Common myeloid progenitor, CD34-positive (primary cell): ENCODE results near the gene SLC13A5.
"Not testable (repeated sequence)": the region's sequence is repeated elsewhere in the genome, so short reads cannot be mapped to it uniquely, and the experiment has no call there.

Experiments
- CTCF ChIA-PET: fragments of 350-600 bp; sonication (Branson Sonifier 250); formaldehyde crosslinking; loops from one replicate; lab custom pipeline; 2021; ENCODE audit warnings: antibody characterized with exemption; lab: Charles Lee
- POLR2A ChIA-PET: fragments of 350-600 bp; sonication (Branson Sonifier 250); formaldehyde crosslinking; loops from one replicate; lab custom pipeline; 2021; ENCODE audit warnings: antibody characterized with exemption; lab: Charles Lee
- DNase-seq, 3 donors: peaks; one replicate each; pipeline versions ENCODE4 v3.0.0 to v3.0.0-alpha.2; 2013
- H3K27ac ChIP-seq, 2 experiments: 1 replicate in 1 of 2; 2 replicates in 1 of 2; pipeline ENCODE4 v1.7.0; 2013; ENCODE audit warnings: inconsistent platforms in 2 of 2, low read length in 2 of 2, mild to moderate bottlenecking in 2 of 2, low read depth in 1 of 2, moderate library complexity in 1 of 2; ENCODE audit not compliant: severe bottlenecking in 2 of 2, insufficient read depth in 1 of 2, poor library complexity in 1 of 2
- H3K27me3 ChIP-seq, 5 experiments: replicated peaks in 2 of 5; 1 replicate in 3 of 5; 2 replicates in 2 of 5; pipeline versions ENCODE4 v1.6.1 to v1.7.0; 2013; ENCODE audit warnings: low read length in 4 of 5, mild to moderate bottlenecking in 2 of 5, moderate library complexity in 2 of 5, inconsistent platforms in 1 of 5; ENCODE audit not compliant: insufficient read depth in 5 of 5, control insufficient read depth in 4 of 5
- H3K36me3 ChIP-seq, 4 experiments: 1 replicate in 2 of 4; 2 replicates in 2 of 4; pipeline versions ENCODE4 v1.6.1 to v1.7.0; 2013; ENCODE audit warnings: low read length in 3 of 4, control low read depth in 1 of 4, mild to moderate bottlenecking in 1 of 4; ENCODE audit not compliant: control insufficient read depth in 4 of 4, insufficient read depth in 4 of 4
- H3K4me1 ChIP-seq, 4 experiments: 1 replicate in 3 of 4; 2 replicates in 1 of 4; pipeline versions ENCODE4 v1.6.1 to v1.7.1; 2013; ENCODE audit warnings: low read length in 3 of 4, mild to moderate bottlenecking in 3 of 4, control low read depth in 1 of 4, inconsistent platforms in 1 of 4, moderate library complexity in 1 of 4; ENCODE audit not compliant: control insufficient read depth in 4 of 4, insufficient read depth in 4 of 4; ENCODE audit errors: control extremely low read depth in 1 of 4
- H3K4me3 ChIP-seq, 7 experiments: 1 replicate in 4 of 7; 2 replicates in 3 of 7; pipeline versions ENCODE4 v1.5.1 to v1.7.0; 2013; ENCODE audit warnings: mild to moderate bottlenecking in 7 of 7, low read length in 6 of 7, moderate library complexity in 6 of 7, inconsistent platforms in 2 of 7, low read depth in 2 of 7, control low read depth in 1 of 7; ENCODE audit not compliant: insufficient read depth in 4 of 7, control insufficient read depth in 1 of 7; ENCODE audit errors: extremely low read depth in 1 of 7
- H3K9me3 ChIP-seq, 5 experiments: 1 replicate in 4 of 5; 2 replicates in 1 of 5; pipeline versions ENCODE4 v1.6.1 to v1.7.1; 2013; ENCODE audit warnings: low read length in 4 of 5, mild to moderate bottlenecking in 2 of 5, inconsistent platforms in 1 of 5, low read depth in 1 of 5, moderate library complexity in 1 of 5; ENCODE audit not compliant: control insufficient read depth in 4 of 5, insufficient read depth in 2 of 5; ENCODE audit errors: control extremely low read depth in 1 of 5
- WGBS: methylation state at CpG from one replicate; pipeline ENCODE4 v1.1.5; 2013; ENCODE audit not compliant: insufficient coverage; 5-methylcytosine and 5-hydroxymethylcytosine counted together

SLC13A5 gene

GRCh38 chr17:6655732-6656361 lies 57.3 kb downstream of the SLC13A5 start:
- H3K9me3 ChIP-seq, CTCF ChIA-PET, H3K36me3 ChIP-seq, H3K27ac ChIP-seq, POLR2A ChIA-PET, DNase-seq: not testable (repeated sequence)
- WGBS = 7% methylated on average over 4 of the region's 41 CpGs
- Histone ChIP-seq H3K4me3 (peak overlapping the region in 3 of 7 experiments; percentile 4 to 48 (median 46)), H3K4me1 (peaks cover 7 to 51% (median 42%) of the 10 kb centered on the region in 4 experiments), H3K27me3 (peaks cover 0 to 36% (median 20%) of the 10 kb centered on the region in 5 experiments)

- Histone ChIP-seq H3K27me3 (peaks cover 0 to 36% (median 20%) of the 10 kb centered on the region in 5 experiments), H3K4me1 (peaks cover 12 to 48% (median 42%) of the 10 kb centered on the region in 4 experiments), H3K9me3 (no peaks in the 10 kb centered on the region), H3K36me3 (no peaks in the 10 kb centered on the region), H3K27ac (no peak overlapping the region), H3K4me3 (peak overlapping the region in 2 of 7 experiments; percentile 23 to 46)
- peak in 1 of 3 donors; percentile 36 for DNase-seq
- CTCF ChIA-PET = no interaction called here
- POLR2A ChIA-PET = no interaction called here
- WGBS = 50% methylated on average over 38 of the region's 46 CpGs
Measured at GRCh38 chr17:6654841-6655731, 58.1 kb downstream of the SLC13A5 start.

GRCh38 chr17:6651919-6652452 lies 61.2 kb downstream of the SLC13A5 start:
- Histone ChIP-seq H3K4me1 (peaks cover 13 to 38% (median 36%) of the 10 kb centered on the region in 4 experiments), H3K36me3 (peaks cover 3 to 9% (median 6%) of the 10 kb centered on the region in 4 experiments), H3K27me3 (peaks cover 0 to 22% (median 14%) of the 10 kb centered on the region in 5 experiments), H3K27ac (peak overlapping the region in 1 of 2 experiments; percentile 100), H3K9me3 (no peaks in the 10 kb centered on the region), H3K4me3 (peak overlapping the region; percentile 45 to 98 (median 90))
- DNase-seq = peak in 2 of 3 donors; percentile 53 to 64
- CTCF ChIA-PET = interaction anchor here (0.8 to 2.1 kb wide), 3 partner anchors 9 to 179 kb away, joined by 3 to 7 read pairs (median 4); no protein-coding TSS in a partner anchor
- WGBS = 3% methylated on average over 47 of the region's 47 CpGs
- POLR2A ChIA-PET = interaction anchor here (0.8 kb wide), 1 partner anchor 13 kb away, joined by 3 read pairs; no protein-coding TSS in a partner anchor

GRCh38 chr17:6651354-6651918 lies 61.7 kb downstream of the SLC13A5 start, which contains the start of the genes C17orf100 and MED31:
TSS of gene C17orf100 (plus strand) at chr17:6651762. CDS start at chr17:6651914, 152 bp downstream.
TSS of gene MED31 (minus strand) at chr17:6651605. CDS start at chr17:6651528, 77 bp downstream.
- under 1% methylated on average over 34 of the region's 35 CpGs for WGBS
- peak; percentile 91 to 95 (median 92) for DNase-seq

GRCh38 chr17:6648181-6648580 lies 65.0 kb downstream of the SLC13A5 start:
- Histone ChIP-seq H3K4me3 (no peak overlapping the region), H3K27me3 (peaks cover 0 to 6% (median 0%) of the 10 kb centered on the region in 5 experiments), H3K4me1 (peaks cover 13 to 28% (median 24%) of the 10 kb centered on the region in 4 experiments), H3K36me3 (peaks cover 5 to 29% (median 18%) of the 10 kb centered on the region in 4 experiments), H3K9me3 (no peaks in the 10 kb centered on the region), H3K27ac (no peak overlapping the region)
- POLR2A ChIA-PET = no interaction called here
- CTCF ChIA-PET = interaction anchor here (0.7 to 2.3 kb wide), 8 partner anchors 9 to 188 kb away, joined by 3 to 14 read pairs (median 4); no protein-coding TSS in a partner anchor
- DNase-seq = peak in 2 of 3 donors; percentile 63

More at GRCh38 chr17:6651354-6651918, 61.7 kb downstream of the SLC13A5 start, which contains the start of the genes C17orf100 and MED31:
- CTCF ChIA-PET = interaction anchor here (0.8 to 2.1 kb wide), 3 partner anchors 9 to 179 kb away, joined by 3 to 7 read pairs (median 4); no protein-coding TSS in a partner anchor
- Histone ChIP-seq H3K9me3 (no peaks in the 10 kb centered on the region), H3K36me3 (peaks cover 3 to 10% (median 6%) of the 10 kb centered on the region in 4 experiments), H3K4me3 (peak within 1 kb of the TSS; percentile 45 to 98 (median 90)), H3K4me1 (peaks cover 13 to 37% (median 35%) of the 10 kb centered on the region in 4 experiments), H3K27me3 (peaks cover 0 to 22% (median 14%) of the 10 kb centered on the region in 5 experiments), H3K27ac (peak within 1 kb of the TSS; percentile 99 to 100)
- POLR2A ChIA-PET = interaction anchor here (0.8 kb wide), 1 partner anchor 12 kb away, joined by 3 read pairs; no protein-coding TSS in a partner anchor

GRCh38 chr17:6643451-6644125 lies 69.6 kb downstream of the SLC13A5 start:
- Histone ChIP-seq H3K27me3 (no peaks in the 10 kb centered on the region), H3K36me3 (peaks cover 6 to 32% (median 18%) of the 10 kb centered on the region in 4 experiments), H3K4me1 (peaks cover 7 to 27% (median 23%) of the 10 kb centered on the region in 4 experiments), H3K4me3 (no peak overlapping the region), H3K27ac (no peak overlapping the region), H3K9me3 (no peaks in the 10 kb centered on the region)
- POLR2A ChIA-PET = no interaction called here
- WGBS = 100% methylated on average over 1 of the region's 5 CpGs
- CTCF ChIA-PET = no interaction called here
- DNase-seq = no peak
